Activated CD4-positive, alpha-beta memory T cell treated with anti-CD3 and anti-CD28 coated beads, Interleukin-2, amount 10 ng/mL, durations not matched to agents 7 days and 5 days (primary cell): ENCODE measurements around the gene SH3RF3. TPM values are rescaled to one million over a fixed set of nuclear protein-coding genes. Genes with fewer than 3 reads are reported as not detected.

ENCODE experiments used
- CTCF ChIA-PET: fragments of 350-600 bp; sonication (Branson Sonifier 250); formaldehyde crosslinking; loops from one replicate; lab custom pipeline; 2021; ENCODE audit warnings: antibody characterized with exemption, inconsistent platforms; lab: Charles Lee
- POLR2A ChIA-PET: fragments of 350-600 bp; sonication (Branson Sonifier 250); formaldehyde crosslinking; loops from one replicate; lab custom pipeline; 2021; ENCODE audit warnings: antibody characterized with exemption; lab: Charles Lee
- DNase-seq: peaks from one replicate; pipeline ENCODE4 v3.0.0-alpha.2; 2020
- H3K27ac Mint-ChIP-seq: one replicate; pipeline ENCODE4 v1.8.0; 2021; ENCODE audit warnings: mild to moderate bottlenecking, mixed read lengths
- H3K27me3 Mint-ChIP-seq: one replicate; pipeline ENCODE4 v1.8.0; 2021; ENCODE audit warnings: mixed read lengths
- H3K36me3 Mint-ChIP-seq: one replicate; pipeline ENCODE4 v1.8.0; 2021; ENCODE audit warnings: low read depth, mixed read lengths
- H3K4me1 Mint-ChIP-seq: one replicate; pipeline ENCODE4 v1.8.0; 2021; ENCODE audit warnings: mixed read lengths
- H3K4me3 Mint-ChIP-seq: one replicate; pipeline ENCODE4 v1.8.0; 2021; ENCODE audit warnings: mild to moderate bottlenecking, mixed read lengths
- H3K9me3 Mint-ChIP-seq: one replicate; pipeline ENCODE4 v1.8.0; 2021; ENCODE audit warnings: mixed read lengths
- total RNA-seq, 2 experiments: library from RNA; stranded (reverse); gene quantifications; one replicate each; pipeline ENCODE4 v1.2.3, GENCODE V29; 2021

Gene SH3RF3
- total RNA-seq, 2 experiments from 2014 or later, result 0.23 to 0.45 TPM

DNA sequence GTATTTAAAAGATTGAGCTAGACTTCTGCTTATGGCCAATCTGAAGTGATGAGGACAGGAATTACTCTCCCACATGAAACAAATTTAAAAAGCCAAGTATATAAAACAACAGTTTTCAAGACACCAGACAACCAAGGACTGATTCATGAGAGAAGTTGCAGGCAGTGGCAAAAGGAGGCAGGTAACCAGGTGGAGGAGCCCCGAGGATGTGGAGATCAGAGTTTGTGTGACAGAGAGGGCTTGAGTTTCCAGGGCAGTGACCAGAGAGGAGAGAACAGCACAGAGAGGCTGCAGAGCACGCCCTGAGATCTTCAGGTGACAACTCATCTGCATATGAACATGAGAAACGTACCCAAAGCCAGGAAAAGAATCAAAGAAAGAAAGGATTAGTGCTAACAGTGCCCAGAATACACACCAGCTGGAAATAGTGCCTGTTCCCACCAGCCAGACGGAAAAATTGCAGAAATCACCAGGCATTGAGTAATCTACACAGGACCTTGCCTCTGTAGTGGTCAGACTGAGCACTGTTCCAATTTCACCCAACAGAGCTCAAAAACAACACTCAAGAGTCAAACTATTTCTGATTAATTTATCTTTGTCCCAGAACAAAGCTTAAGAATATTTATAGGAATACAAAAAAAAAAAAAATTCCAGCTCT is 311.6 kb downstream of the SH3RF3 start:
- peaks cover 16% of the 10 kb centered on the region for H3K27me3 Mint-ChIP-seq
- peaks cover 7% of the 10 kb centered on the region for H3K36me3 Mint-ChIP-seq
- no peaks in the 10 kb centered on the region for H3K4me1 Mint-ChIP-seq
- no peak for DNase-seq
- ChIA-PET CTCF (no interaction called here), POLR2A (no interaction called here)
- H3K27ac Mint-ChIP-seq, result no peak overlapping the region
- H3K9me3 Mint-ChIP-seq, result peaks cover 16% of the 10 kb centered on the region
- no peak overlapping the region for H3K4me3 Mint-ChIP-seq

DNA sequence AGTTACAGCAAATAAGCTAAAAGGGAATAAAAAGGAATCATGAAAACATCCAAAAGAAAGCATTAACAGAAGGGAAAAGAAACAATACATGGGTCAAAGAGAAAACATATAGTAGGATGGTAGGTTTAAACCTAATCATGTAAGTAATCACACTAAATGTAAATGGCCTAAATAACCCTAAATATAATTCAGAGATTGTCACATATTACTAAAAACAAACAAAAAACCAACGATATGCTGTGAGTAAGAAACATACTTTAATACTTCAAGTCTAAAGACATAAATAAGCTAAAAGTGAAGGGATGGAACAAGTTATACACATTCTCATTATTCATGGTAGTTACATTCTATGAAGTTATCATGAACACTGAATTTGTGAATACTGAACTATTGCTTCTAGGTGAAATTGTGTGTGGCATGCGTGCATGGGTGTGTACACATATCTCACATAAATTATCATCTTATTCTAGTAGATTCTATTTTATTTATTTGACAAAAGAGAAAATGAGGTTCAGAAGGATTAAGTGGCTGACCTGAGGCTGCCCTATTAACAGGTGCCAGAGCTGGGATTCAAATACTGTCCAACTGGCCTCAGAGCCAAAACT is 313.8 kb downstream of the SH3RF3 start:
- Mint-ChIP-seq H3K9me3 (peaks cover 16% of the 10 kb centered on the region), H3K27me3 (peaks cover 16% of the 10 kb centered on the region), H3K4me1 (no peaks in the 10 kb centered on the region), H3K27ac (no peak overlapping the region), H3K36me3 (peaks cover 7% of the 10 kb centered on the region), H3K4me3 (no peak overlapping the region)
- ChIA-PET POLR2A (no interaction called here), CTCF (no interaction called here)
- no peak for DNase-seq

DNA sequence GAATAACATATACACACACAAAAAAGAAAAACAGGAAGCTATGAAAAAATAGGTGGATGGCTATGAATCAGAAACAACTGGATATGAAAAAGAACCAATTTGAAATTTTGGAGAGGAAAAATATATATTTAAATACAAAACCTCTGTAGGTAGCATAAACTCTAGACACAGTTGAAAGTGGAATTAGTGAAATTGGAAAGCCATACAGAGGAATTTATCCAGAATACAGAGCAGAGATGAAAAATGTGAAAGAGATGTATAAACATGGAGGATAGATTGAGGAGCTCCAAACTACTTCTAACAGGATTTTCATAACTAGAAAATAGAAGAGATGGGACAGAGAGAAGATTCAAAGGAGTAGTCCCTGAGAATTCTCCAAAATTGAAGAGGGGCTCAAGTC is 315.9 kb downstream of the SH3RF3 start:
- Mint-ChIP-seq H3K4me3 (no peak overlapping the region), H3K9me3 (peaks cover 16% of the 10 kb centered on the region), H3K4me1 (no peaks in the 10 kb centered on the region), H3K27ac (no peak overlapping the region), H3K36me3 (peaks cover 7% of the 10 kb centered on the region), H3K27me3 (peaks cover 12% of the 10 kb centered on the region)
- POLR2A ChIA-PET, result no interaction called here
- no peak for DNase-seq
- CTCF ChIA-PET, result no interaction called here

DNA sequence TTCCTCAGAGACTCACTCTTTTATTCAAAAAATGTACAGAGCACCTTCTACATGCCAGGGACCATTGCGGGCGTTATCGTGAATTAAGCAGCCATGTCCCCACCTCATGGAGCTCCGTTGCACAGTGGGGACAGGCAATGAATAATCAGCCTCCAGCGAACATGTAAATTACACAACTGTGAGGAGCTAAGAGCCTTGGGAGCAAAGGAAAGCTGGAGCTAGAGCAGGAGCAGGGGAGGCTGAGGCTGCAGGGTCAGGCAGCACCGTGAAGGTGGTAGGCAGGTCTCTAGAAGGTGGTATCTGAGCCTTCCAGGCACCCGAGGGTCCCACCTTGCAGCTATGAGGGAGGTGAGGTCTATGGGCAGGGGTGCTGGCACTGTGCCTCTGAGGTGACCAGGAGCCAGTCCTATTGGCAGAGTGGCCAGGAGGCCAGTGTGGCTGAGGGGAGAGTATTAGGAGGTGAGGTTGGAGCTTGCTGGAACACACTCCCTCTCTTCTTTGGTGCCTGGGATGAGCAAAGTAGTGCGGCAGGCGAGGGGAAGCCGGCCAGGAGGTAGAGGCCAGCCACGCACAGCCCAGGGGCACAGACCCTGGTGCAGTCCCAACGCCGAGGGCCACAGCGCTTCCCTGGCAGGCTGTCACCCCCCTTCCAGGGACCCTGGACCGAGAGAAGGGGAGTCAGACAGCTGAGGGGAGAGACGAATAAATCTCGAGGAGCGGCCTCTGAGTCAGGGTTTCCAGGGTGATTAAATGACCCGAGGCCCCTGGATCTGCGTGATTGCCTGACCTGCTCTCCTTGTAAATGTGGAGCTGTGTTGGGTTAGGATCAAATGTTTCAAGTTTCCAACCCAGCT is 317.5 kb downstream of the SH3RF3 start:
- CTCF ChIA-PET, result no interaction called here
- POLR2A ChIA-PET, result no interaction called here
- no peak overlapping the region for H3K27ac Mint-ChIP-seq

DNA sequence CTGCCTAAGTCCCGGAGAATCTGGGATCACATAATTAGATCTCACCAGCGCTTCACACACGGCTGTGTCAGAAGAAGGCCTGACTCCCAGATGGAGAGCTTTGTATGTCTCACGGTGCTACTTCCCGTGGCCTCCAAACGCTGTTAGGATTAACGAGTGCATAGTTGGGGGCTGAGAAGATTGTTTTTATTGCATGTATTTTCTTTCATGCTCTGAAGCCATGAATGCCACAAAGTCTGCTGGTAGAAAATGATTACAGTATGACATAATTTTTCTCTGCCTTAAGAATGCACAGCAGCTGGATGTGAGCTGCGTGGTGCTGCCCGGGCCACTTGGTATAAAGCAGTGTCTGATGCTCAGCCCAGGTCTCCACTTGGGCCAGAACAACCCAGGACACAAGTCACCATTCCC is 318.3 kb downstream of the SH3RF3 start:
- CTCF ChIA-PET, result no interaction called here
- Mint-ChIP-seq H3K27ac (no peak overlapping the region), H3K4me1 (no peaks in the 10 kb centered on the region), H3K27me3 (peaks cover 5% of the 10 kb centered on the region), H3K4me3 (no peak overlapping the region), H3K9me3 (peaks cover 6% of the 10 kb centered on the region), H3K36me3 (no peaks in the 10 kb centered on the region)
- POLR2A ChIA-PET, result no interaction called here
- no peak for DNase-seq

More for the DNA sequence above, 317.5 kb downstream of the SH3RF3 start:
- Mint-ChIP-seq H3K36me3 (peaks cover under 1% of the 10 kb centered on the region), H3K4me1 (no peaks in the 10 kb centered on the region), H3K9me3 (peaks cover 8% of the 10 kb centered on the region), H3K27me3 (peaks cover 3% of the 10 kb centered on the region), H3K4me3 (no peak overlapping the region)
- no peak for DNase-seq

DNA sequence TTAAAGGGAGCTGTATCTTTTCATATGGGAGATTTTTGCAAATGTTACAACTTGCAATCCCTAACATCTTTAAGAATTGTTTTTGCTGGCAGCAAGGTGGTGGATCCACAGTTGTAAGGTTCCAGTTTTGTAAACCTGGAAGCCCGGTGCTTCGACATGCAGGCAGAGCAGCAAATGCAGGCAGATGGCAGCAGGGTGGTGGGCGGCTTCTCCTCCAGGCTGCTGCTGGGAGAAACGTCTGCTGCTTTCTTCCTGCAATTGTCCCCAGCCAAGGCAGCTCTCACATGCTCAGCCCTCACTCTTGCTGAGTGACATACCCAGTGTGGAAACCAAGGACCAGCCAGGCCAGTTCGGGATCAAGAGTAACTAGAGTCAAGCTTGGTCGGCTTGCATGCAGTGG is 318.8 kb downstream of the SH3RF3 start:
- Mint-ChIP-seq H3K27me3 (peaks cover 5% of the 10 kb centered on the region), H3K4me1 (no peaks in the 10 kb centered on the region), H3K9me3 (peaks cover 6% of the 10 kb centered on the region), H3K27ac (no peak overlapping the region), H3K4me3 (no peak overlapping the region), H3K36me3 (no peaks in the 10 kb centered on the region)
- POLR2A ChIA-PET, result no interaction called here
- CTCF ChIA-PET, result no interaction called here
- DNase-seq, result no peak

DNA sequence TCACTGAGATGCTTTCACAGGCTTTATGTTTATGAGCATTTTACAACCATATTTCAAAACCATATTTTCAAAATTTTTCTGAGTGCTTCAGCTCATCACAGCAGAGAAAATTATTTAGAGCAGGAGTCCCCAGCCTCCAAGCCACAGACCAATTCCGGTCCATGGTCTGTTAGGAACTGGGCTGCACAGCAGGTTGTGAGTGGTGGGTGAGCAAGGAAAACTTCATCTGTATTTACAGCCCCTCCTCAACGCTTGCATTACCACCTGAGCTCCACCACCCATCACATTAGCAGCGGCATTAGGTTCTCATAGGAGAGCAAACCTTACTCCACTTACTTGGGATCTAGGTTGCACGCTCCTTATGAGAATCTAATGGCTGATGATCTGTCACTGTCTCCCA is 319.2 kb downstream of the SH3RF3 start:
- ChIA-PET CTCF (no interaction called here), POLR2A (no interaction called here)
- no peak overlapping the region for H3K27ac Mint-ChIP-seq
- H3K36me3 Mint-ChIP-seq, result no peaks in the 10 kb centered on the region
- H3K4me1 Mint-ChIP-seq, result no peaks in the 10 kb centered on the region
- peaks cover 5% of the 10 kb centered on the region for H3K27me3 Mint-ChIP-seq
- peaks cover 6% of the 10 kb centered on the region for H3K9me3 Mint-ChIP-seq
- DNase-seq, result no peak
- no peak overlapping the region for H3K4me3 Mint-ChIP-seq

DNA sequence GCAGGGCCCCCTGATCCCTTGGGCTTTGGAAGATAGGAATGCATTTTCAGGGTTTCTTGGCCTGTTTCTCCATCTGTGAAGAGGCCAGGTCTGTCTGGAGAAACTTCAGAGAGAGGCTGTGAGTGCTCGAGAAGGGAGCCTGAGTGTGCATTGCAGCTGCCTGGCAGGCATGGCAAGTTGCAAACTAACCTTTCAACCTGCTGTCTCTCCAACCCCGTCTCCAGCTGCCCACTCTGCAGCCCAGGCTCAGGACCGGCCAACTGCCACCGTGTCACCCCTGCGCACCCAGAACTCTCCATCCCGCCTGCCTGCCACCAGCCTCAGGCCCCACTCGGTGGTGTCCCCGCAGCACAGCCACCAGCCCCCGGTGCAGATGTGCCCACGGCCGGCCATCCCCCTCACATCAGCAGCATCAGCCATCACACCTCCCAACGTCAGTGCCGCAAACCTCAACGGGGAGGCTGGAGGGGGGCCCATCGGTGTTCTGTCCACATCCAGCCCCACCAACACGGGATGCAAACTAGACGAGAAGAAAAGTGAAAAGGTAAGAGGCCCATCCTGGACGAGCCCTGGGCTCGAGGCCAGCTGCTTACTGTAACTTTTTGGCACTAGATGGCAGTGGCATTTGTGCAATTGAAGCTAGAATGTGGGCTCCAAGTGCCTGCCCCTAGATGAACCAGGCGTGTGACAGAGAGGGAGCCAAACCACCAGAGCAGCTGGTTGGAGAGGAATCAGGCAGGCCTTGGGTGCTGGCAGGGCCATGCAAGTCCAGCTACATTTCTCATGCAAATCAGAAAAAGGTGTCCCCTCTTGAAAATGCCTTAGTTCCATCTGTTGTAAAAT is 320.2 kb downstream of the SH3RF3 start:
- Mint-ChIP-seq H3K27me3 (peaks cover 3% of the 10 kb centered on the region), H3K9me3 (peaks cover 6% of the 10 kb centered on the region), H3K27ac (no peak overlapping the region), H3K36me3 (no peaks in the 10 kb centered on the region), H3K4me1 (no peaks in the 10 kb centered on the region), H3K4me3 (no peak overlapping the region)
- no peak for DNase-seq
- CTCF ChIA-PET, result no interaction called here
- POLR2A ChIA-PET, result no interaction called here

DNA sequence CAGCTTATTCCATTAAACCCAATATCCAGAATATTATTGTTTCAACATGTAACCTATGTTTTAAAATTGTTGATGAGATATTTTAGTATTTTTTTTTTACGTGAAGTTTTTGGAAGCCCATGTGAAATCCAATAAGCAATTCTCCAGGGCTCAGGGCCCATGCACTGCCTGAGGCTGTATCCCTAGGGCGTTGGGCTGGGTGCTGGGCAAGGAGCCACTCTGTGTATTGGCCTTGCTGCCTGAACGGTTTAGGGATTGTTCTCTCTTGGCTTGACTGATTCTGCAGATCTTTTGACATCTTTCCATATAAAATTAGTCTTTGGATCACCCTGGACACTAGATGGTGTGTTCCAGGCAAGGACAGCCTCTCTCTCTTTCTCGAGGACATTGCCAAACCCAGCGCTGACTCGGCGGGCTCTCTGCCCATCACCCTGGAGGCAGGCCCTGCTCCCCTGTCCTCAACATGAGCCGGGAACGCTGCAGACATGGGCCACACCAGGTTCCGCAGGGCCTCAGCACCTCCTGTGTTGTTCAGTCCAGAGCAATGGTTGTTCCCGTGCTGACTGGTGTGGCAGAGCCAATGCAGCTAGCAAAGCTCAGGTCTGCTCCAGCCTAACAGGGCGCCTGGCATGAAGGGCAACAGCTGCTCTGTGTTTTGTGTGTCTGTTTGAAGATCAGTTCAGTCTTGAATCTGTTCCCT is 321.7 kb downstream of the SH3RF3 start:
- peaks cover 3% of the 10 kb centered on the region for H3K27me3 Mint-ChIP-seq

DNA sequence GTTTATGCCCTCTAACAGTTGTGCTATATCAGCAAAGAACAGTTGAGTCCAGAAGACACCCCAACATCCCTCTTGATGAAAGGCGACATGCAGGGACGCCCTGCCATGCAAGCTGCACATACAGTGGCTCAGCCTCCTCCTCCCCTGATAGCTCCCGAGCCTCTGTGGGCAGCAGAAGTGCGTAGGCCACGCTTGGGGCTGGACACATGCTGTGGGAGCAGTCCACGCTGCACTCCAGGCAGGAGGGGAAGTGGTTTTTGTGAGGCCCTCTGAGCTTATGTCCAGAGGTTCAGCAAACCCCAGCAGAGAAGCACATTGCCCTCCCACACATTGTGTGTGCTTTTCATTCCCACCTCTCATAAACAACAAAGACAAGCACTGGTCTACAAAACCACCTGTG is 322.7 kb downstream of the SH3RF3 start:
- no peaks in the 10 kb centered on the region for H3K9me3 Mint-ChIP-seq
- DNase-seq, result no peak
- no peak overlapping the region for H3K27ac Mint-ChIP-seq
- H3K36me3 Mint-ChIP-seq, result no peaks in the 10 kb centered on the region
- CTCF ChIA-PET, result no interaction called here
- POLR2A ChIA-PET, result no interaction called here
- no peak overlapping the region for H3K4me3 Mint-ChIP-seq
- peaks cover 5% of the 10 kb centered on the region for H3K27me3 Mint-ChIP-seq
- H3K4me1 Mint-ChIP-seq, result peaks cover 5% of the 10 kb centered on the region

More for the DNA sequence above, 321.7 kb downstream of the SH3RF3 start:
- DNase-seq, result no peak
- H3K9me3 Mint-ChIP-seq, result no peaks in the 10 kb centered on the region
- H3K4me1 Mint-ChIP-seq, result peaks cover 5% of the 10 kb centered on the region
- POLR2A ChIA-PET, result no interaction called here
- no peak overlapping the region for H3K4me3 Mint-ChIP-seq
- H3K27ac Mint-ChIP-seq, result no peak overlapping the region
- CTCF ChIA-PET, result no interaction called here
- H3K36me3 Mint-ChIP-seq, result no peaks in the 10 kb centered on the region

DNA sequence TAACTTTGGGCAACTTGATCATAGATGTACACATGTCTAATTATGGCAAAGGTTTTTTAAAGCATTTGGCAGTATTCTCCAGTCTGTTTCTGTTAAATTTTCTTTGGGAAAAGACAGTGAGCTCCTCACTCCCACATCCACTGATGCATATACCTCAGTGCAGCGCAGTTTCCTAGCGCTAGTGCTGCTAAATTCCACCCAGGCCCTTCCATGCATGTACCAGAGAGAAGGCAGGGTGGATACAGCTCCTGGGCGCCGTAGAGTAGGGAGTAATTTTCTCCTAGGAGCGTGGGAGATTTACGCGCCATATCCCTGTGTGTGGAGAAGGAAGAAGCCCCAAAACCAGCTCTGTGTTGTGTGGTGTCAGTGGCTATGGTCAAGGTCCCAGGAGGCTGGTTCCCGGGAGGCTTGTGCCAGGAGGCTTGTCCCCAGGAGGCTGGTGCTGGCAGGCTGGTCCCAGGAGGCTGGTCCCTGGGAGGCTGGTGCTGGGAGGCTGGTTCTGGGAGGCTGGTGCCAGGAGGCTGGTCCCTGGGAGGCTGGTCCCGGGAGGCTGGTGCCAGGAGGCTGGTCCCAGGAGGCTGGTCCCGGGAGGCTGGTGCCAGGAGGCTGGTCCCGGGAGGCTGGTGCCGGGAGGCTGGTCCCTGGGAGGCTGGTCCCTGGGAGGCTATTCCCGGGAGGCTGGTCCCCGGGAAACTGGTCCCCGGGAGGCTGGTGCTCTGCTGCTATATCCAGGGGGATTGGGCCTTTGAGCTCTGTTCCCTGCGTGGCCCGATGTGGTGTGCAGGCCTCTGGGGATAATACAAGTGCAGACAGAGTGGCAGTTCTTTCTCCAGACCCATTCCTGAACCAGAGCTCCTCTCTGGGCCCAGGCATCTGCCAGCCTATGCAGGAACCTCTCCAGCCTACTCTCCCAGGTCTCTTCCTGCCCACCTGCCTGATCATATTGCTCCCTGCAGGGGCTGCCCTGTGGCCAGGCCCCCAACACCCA is 323.6 kb downstream of the SH3RF3 start:
- Mint-ChIP-seq H3K36me3 (no peaks in the 10 kb centered on the region), H3K27ac (no peak overlapping the region), H3K9me3 (no peaks in the 10 kb centered on the region), H3K4me3 (no peak overlapping the region), H3K27me3 (peaks cover 10% of the 10 kb centered on the region), H3K4me1 (peaks cover 5% of the 10 kb centered on the region)
- ChIA-PET POLR2A (no interaction called here), CTCF (no interaction called here)
- no peak for DNase-seq
